Trophoblast cell (in vitro differentiated cells and primary cell): ENCODE measurements around the gene SLC4A8.
A peak's percentile ranks its signal among the peaks of the same experiment; 100 is the strongest.

Experiments
- DNase-seq, 2 donors: peaks; one replicate each; pipeline ENCODE4 v3.0.0-alpha.2; 2016
- H2AFZ ChIP-seq: 2 replicates; pipeline ENCODE4 v1.6.1; 2013; ENCODE audit warnings: low read length, moderate library complexity, mild to moderate bottlenecking; ENCODE audit not compliant: insufficient read depth, poor library complexity
- H2AK5ac ChIP-seq: 2 replicates; pipeline ENCODE4 v1.6.1; 2013; ENCODE audit warnings: mild to moderate bottlenecking, low read length
- H2BK120ac ChIP-seq: 2 replicates; pipeline ENCODE4 v1.6.1; 2013; ENCODE audit warnings: low read length, mild to moderate bottlenecking, moderate library complexity; ENCODE audit not compliant: insufficient read depth, poor library complexity
- H2BK12ac ChIP-seq: 2 replicates; pipeline ENCODE4 v1.6.1; 2013; ENCODE audit warnings: mild to moderate bottlenecking, low read length, moderate library complexity
- H2BK5ac ChIP-seq: 2 replicates; pipeline ENCODE4 v1.6.1; 2013; ENCODE audit warnings: low read length, low read depth, moderate library complexity, mild to moderate bottlenecking; ENCODE audit not compliant: poor library complexity
- H3K14ac ChIP-seq: 2 replicates; pipeline ENCODE4 v1.6.1; 2013; ENCODE audit warnings: mild to moderate bottlenecking, low read length
- H3K18ac ChIP-seq: 2 replicates; pipeline ENCODE4 v1.6.1; 2013; ENCODE audit warnings: mild to moderate bottlenecking, low read length
- H3K23ac ChIP-seq: 2 replicates; pipeline ENCODE4 v1.6.1; 2013; ENCODE audit warnings: low read length
- H3K27ac ChIP-seq: 2 replicates; pipeline ENCODE4 v1.5.1; 2013; ENCODE audit warnings: low read depth, mild to moderate bottlenecking, inconsistent platforms, low read length, moderate library complexity
- H3K27me3 ChIP-seq: 2 replicates; pipeline ENCODE4 v1.6.1; 2013; ENCODE audit warnings: inconsistent platforms, mild to moderate bottlenecking, low read length, moderate library complexity; ENCODE audit not compliant: insufficient read depth
- H3K36me3 ChIP-seq, 2 experiments: 1 replicate in 1 of 2; 2 replicates in 1 of 2; pipeline ENCODE4 v1.6.1; 2013; ENCODE audit warnings: low read length in 2 of 2, mild to moderate bottlenecking in 2 of 2, moderate library complexity in 1 of 2; ENCODE audit not compliant: insufficient read depth in 2 of 2, control insufficient read depth in 1 of 2
- H3K4ac ChIP-seq: 2 replicates; pipeline ENCODE4 v1.6.1; 2013; ENCODE audit warnings: low read depth, mild to moderate bottlenecking, low read length, moderate library complexity
- H3K4me1 ChIP-seq, 2 experiments: 1 replicate in 1 of 2; 2 replicates in 1 of 2; pipeline ENCODE4 v1.6.1; 2013; ENCODE audit warnings: low read length in 2 of 2, mild to moderate bottlenecking in 2 of 2, moderate library complexity in 1 of 2; ENCODE audit not compliant: insufficient read depth in 2 of 2, control insufficient read depth in 1 of 2
- H3K4me2 ChIP-seq: 2 replicates; pipeline ENCODE4 v1.6.1; 2013; ENCODE audit warnings: inconsistent platforms, mild to moderate bottlenecking, low read length, moderate library complexity
- H3K4me3 ChIP-seq: 2 replicates; pipeline ENCODE4 v1.5.1; 2013; ENCODE audit warnings: mild to moderate bottlenecking, low read depth, low read length, inconsistent platforms
- H3K79me1 ChIP-seq: one replicate; pipeline ENCODE4 v1.6.1; 2013; ENCODE audit warnings: low read length
- H3K79me2 ChIP-seq: 2 replicates; pipeline ENCODE4 v1.6.1; 2013; ENCODE audit warnings: low read length, mild to moderate bottlenecking; ENCODE audit not compliant: control insufficient read depth, insufficient read depth, poor library complexity
- H3K9ac ChIP-seq: 2 replicates; pipeline ENCODE4 v1.6.1; 2013; ENCODE audit warnings: mild to moderate bottlenecking, low read length
- H3K9me3 ChIP-seq: 2 replicates; pipeline ENCODE4 v1.6.1; 2013; ENCODE audit warnings: low read depth, mild to moderate bottlenecking, control low read depth, inconsistent platforms, low read length; ENCODE audit not compliant: insufficient read depth
- H4K12ac ChIP-seq: 2 replicates; pipeline ENCODE4 v1.6.1; 2013; ENCODE audit warnings: low read depth, mild to moderate bottlenecking, low read length, moderate library complexity
- H4K8ac ChIP-seq: 2 replicates; pipeline ENCODE4 v1.6.1; 2013; ENCODE audit warnings: low read depth, mild to moderate bottlenecking, low read length, moderate library complexity
- H4K91ac ChIP-seq: one replicate; pipeline ENCODE4 v1.6.1; 2013; ENCODE audit warnings: low read depth, mild to moderate bottlenecking, low read length, moderate library complexity
- WGBS: extraction: QIAGEN DNeasy Blood & Tissue Kit; methylation state at CpG from one replicate; pipeline ENCODE4 v1.1.7; 2013; ENCODE audit warnings: missing lambda C conversion rate; ENCODE audit not compliant: insufficient read length, insufficient coverage; ENCODE audit errors: extremely low coverage; 5-methylcytosine and 5-hydroxymethylcytosine counted together

The SLC4A8 gene

GRCh38 chr12:51439330-51439729 is 14.7 kb downstream of the SLC4A8 start:
- no peak overlapping the region for H2BK5ac ChIP-seq
- DNase-seq = no peak
- H3K4ac ChIP-seq = peak overlapping the region; percentile 76
- H3K4me1 ChIP-seq = no peaks in the 10 kb centered on the region
- H3K27me3 ChIP-seq = no peaks in the 10 kb centered on the region
- no peak overlapping the region for H3K18ac ChIP-seq
- H3K27ac ChIP-seq = no peak overlapping the region
- H3K4me2 ChIP-seq = no peak overlapping the region
- no peak overlapping the region for H3K23ac ChIP-seq
- no peak overlapping the region for H3K14ac ChIP-seq
- no peak overlapping the region for H3K9ac ChIP-seq
- H3K36me3 ChIP-seq = peaks cover 11 to 31% of the 10 kb centered on the region in 2 experiments
- H2AFZ ChIP-seq = no peak overlapping the region
- H3K4me3 ChIP-seq = no peak overlapping the region
- H4K8ac ChIP-seq = no peak overlapping the region
- H4K91ac ChIP-seq = no peak overlapping the region
- no peak overlapping the region for H2BK12ac ChIP-seq
- no CpG with 5 or more reads among the region's 2 CpGs for WGBS
- H3K79me2 ChIP-seq = no peaks in the 10 kb centered on the region
- peak overlapping the region; percentile 32 for H2AK5ac ChIP-seq
- H2BK120ac ChIP-seq = no peak overlapping the region
- H3K79me1 ChIP-seq = no peaks in the 10 kb centered on the region
- no peaks in the 10 kb centered on the region for H3K9me3 ChIP-seq
- H4K12ac ChIP-seq = no peak overlapping the region

- H3K18ac ChIP-seq = no peak overlapping the region
- H3K14ac ChIP-seq = no peak overlapping the region
- H3K27me3 ChIP-seq = no peaks in the 10 kb centered on the region
- H4K12ac ChIP-seq = no peak overlapping the region
- H3K9me3 ChIP-seq = no peaks in the 10 kb centered on the region
- no peak overlapping the region for H3K23ac ChIP-seq
- no peak overlapping the region for H2AFZ ChIP-seq
- no peak overlapping the region for H2AK5ac ChIP-seq
- H2BK120ac ChIP-seq = no peak overlapping the region
- H3K4ac ChIP-seq = no peak overlapping the region
- H2BK12ac ChIP-seq = no peak overlapping the region
- no peak for DNase-seq
- H4K91ac ChIP-seq = no peak overlapping the region
- no peaks in the 10 kb centered on the region for H3K4me1 ChIP-seq
- H3K79me1 ChIP-seq = no peaks in the 10 kb centered on the region
- H2BK5ac ChIP-seq = no peak overlapping the region
- no peak overlapping the region for H3K27ac ChIP-seq
- no peak overlapping the region for H4K8ac ChIP-seq
- no CpG with 5 or more reads among the region's 3 CpGs for WGBS
- no peak overlapping the region for H3K4me3 ChIP-seq
- H3K9ac ChIP-seq = no peak overlapping the region
- H3K36me3 ChIP-seq = peaks cover 15 to 43% of the 10 kb centered on the region in 2 experiments
- no peak overlapping the region for H3K4me2 ChIP-seq
- no peaks in the 10 kb centered on the region for H3K79me2 ChIP-seq
Observed at GRCh38 chr12:51441583-51441982, 17.0 kb downstream of the SLC4A8 start.

DNA sequence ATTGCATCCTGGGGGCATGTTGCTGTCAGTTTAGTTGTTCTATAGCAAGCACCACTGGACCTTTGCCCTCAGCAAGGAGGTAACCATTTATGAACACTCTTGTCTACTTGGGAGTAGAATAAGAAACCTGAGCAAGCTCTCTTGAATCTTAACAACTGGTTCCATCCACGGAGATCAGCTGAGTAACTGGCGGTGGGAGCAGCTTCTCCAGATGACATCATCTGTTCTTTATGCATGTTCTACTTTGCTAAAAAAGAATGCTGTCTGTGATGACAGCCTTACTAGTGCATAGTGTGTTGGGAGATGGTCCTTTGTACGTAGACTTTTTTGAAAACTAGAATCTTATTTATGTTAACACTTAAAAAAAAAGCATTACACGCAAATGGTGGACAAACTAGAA is 17.7 kb downstream of the SLC4A8 start:
- H3K9me3 ChIP-seq = no peaks in the 10 kb centered on the region
- no peak overlapping the region for H3K14ac ChIP-seq
- peaks cover 18 to 50% of the 10 kb centered on the region in 2 experiments for H3K36me3 ChIP-seq
- H3K79me2 ChIP-seq = no peaks in the 10 kb centered on the region
- H2BK12ac ChIP-seq = no peak overlapping the region
- no peak overlapping the region for H3K4ac ChIP-seq
- no peak overlapping the region for H3K23ac ChIP-seq
- H4K8ac ChIP-seq = no peak overlapping the region
- no peak overlapping the region for H3K4me3 ChIP-seq
- no peak overlapping the region for H2BK120ac ChIP-seq
- no peak for DNase-seq
- H3K4me1 ChIP-seq = no peaks in the 10 kb centered on the region
- H3K9ac ChIP-seq = no peak overlapping the region
- H3K27me3 ChIP-seq = no peaks in the 10 kb centered on the region
- no peak overlapping the region for H3K27ac ChIP-seq
- no peak overlapping the region for H4K12ac ChIP-seq
- no peak overlapping the region for H3K18ac ChIP-seq
- H2BK5ac ChIP-seq = no peak overlapping the region
- H2AK5ac ChIP-seq = no peak overlapping the region
- H4K91ac ChIP-seq = no peak overlapping the region
- H2AFZ ChIP-seq = no peak overlapping the region
- no peak overlapping the region for H3K4me2 ChIP-seq
- H3K79me1 ChIP-seq = no peaks in the 10 kb centered on the region
- no CpG with 5 or more reads among the region's 4 CpGs for WGBS

- no peak overlapping the region for H2BK120ac ChIP-seq
- no peak overlapping the region for H4K8ac ChIP-seq
- no peaks in the 10 kb centered on the region for H3K9me3 ChIP-seq
- no peak for DNase-seq
- H3K4me2 ChIP-seq = no peak overlapping the region
- no peak overlapping the region for H3K23ac ChIP-seq
- H3K27ac ChIP-seq = no peak overlapping the region
- H3K9ac ChIP-seq = no peak overlapping the region
- no peak overlapping the region for H4K91ac ChIP-seq
- H3K4me3 ChIP-seq = no peak overlapping the region
- H3K79me1 ChIP-seq = no peaks in the 10 kb centered on the region
- H3K36me3 ChIP-seq = peaks cover 18 to 50% of the 10 kb centered on the region in 2 experiments
- H2AK5ac ChIP-seq = no peak overlapping the region
- no peak overlapping the region for H4K12ac ChIP-seq
- H2BK5ac ChIP-seq = no peak overlapping the region
- H3K79me2 ChIP-seq = no peaks in the 10 kb centered on the region
- no peak overlapping the region for H3K14ac ChIP-seq
- no peak overlapping the region for H2BK12ac ChIP-seq
- no peak overlapping the region for H2AFZ ChIP-seq
- no peak overlapping the region for H3K18ac ChIP-seq
- no peaks in the 10 kb centered on the region for H3K27me3 ChIP-seq
- H3K4me1 ChIP-seq = no peaks in the 10 kb centered on the region
- WGBS = no CpG with 5 or more reads among the region's 5 CpGs
- no peak overlapping the region for H3K4ac ChIP-seq
Observed at GRCh38 chr12:51443573-51443972, 18.9 kb downstream of the SLC4A8 start.
